Limb (tissue), 2 donors: ENCODE measurements around the gene UBE4A.

Experiments used
- DNase-seq, 2 donors: peaks; one replicate each; pipeline ENCODE4 v3.0.0-alpha.2; 2016; ENCODE audit errors: extremely low spot score in 2 of 2

Gene UBE4A

DNA sequence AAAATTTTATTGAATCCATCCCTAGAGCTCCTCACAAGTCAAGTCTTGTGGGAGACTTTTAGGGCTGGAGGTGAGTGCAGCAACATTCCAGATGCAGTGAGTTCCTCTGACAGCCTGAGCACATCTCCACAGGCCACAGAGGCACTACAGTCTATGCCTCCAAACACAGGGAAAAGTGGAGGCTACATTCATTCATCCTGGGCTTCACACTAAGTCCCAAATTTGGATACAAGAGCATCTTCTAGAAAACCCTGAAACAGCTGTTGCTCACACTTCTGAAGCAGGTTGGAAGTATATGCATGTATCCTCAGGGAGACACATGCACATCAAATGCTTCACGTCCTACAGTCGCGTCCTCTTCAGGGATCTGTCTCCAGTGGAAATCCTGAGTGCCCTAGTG, 18.1 kb upstream of the UBE4A start:
- DNase-seq, result no peak

- DNase-seq, result no peak
These were observed 17.4 kb upstream of the UBE4A start for GRCh38 chr11:118341815-118342489.

- DNase-seq, result no peak
These were observed 16.8 kb upstream of the UBE4A start, which contains the start of gene CD3D for GRCh38 chr11:118342503-118343161. Gene CD3D (minus strand): TSS chr11:118342705. CDS start chr11:118342607, 98 bp downstream.

DNA sequence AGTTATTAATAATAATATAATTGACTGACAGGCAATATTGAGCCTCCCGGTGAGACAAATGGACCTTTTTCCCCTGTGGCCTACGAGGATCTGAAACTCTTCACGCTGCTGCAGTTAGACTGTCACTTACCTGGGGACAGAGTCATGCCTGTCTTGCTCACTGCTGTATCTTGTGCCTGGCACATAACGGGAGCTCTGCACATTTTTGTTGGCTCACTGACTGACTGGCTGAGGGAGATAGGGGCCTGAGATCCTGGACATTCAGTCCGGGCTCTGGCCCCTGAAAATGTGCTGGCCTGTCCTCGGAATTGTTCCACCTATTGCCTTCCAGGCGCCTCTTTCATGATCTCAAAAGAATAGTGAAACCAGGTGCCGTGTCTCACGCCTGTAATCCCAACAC, 16.2 kb upstream of the UBE4A start:
- DNase-seq, result no peak

- no peak for DNase-seq
These were observed 15.4 kb upstream of the UBE4A start, which contains the start of gene CD3G for GRCh38 chr11:118343981-118344515. Gene CD3G (plus strand): TSS chr11:118344344. CDS start chr11:118344424, 80 bp downstream.

GRCh38 chr11:118349475-118349874, 9.9 kb upstream of the UBE4A start:
- DNase-seq, result no peak

GRCh38 chr11:118353084-118353710, 6.2 kb upstream of the UBE4A start:
- peak in 1 of 2 donors; percentile 5 for DNase-seq

- DNase-seq, result no peak
These were observed 1.3 kb upstream of the UBE4A start for GRCh38 chr11:118358071-118358470.

DNA sequence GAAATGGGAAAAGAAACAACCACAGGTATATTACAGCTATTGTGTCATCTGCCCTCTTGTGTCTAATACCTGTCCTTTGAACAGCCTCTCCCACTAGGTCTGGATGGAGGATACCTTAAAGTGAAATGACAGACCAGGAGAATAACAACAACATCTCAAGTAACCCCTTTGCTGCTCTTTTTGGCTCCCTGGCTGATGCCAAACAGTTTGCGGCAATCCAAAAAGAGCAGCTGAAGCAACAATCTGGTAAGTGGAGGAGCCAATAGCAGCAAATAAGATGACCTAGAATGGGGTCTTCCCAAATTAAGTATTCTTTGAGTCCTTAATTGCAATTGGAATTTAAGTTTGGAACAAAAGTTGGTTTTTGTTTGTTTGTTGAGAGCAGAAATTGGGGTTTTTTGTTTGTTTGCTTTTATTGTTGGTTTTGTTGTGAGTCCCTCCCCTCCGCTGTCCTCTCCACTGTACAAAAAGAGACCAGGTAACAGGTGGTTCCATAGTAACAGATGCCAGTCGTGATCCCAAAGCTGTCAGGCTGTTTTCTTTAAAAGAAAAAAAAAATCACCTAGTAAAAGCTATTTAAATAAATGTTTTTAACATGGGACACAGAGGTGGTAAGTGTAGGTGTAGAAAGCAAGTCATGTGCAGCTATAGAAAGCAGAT, 5.7 kb downstream of the UBE4A start:
- no peak for DNase-seq

GRCh38 chr11:118366287-118366686, 6.9 kb downstream of the UBE4A start:
- no peak for DNase-seq

GRCh38 chr11:118370774-118371173, 11.4 kb downstream of the UBE4A start:
- no peak for DNase-seq

- no peak for DNase-seq
These were observed 13.9 kb downstream of the UBE4A start for GRCh38 chr11:118373263-118373662.

DNA sequence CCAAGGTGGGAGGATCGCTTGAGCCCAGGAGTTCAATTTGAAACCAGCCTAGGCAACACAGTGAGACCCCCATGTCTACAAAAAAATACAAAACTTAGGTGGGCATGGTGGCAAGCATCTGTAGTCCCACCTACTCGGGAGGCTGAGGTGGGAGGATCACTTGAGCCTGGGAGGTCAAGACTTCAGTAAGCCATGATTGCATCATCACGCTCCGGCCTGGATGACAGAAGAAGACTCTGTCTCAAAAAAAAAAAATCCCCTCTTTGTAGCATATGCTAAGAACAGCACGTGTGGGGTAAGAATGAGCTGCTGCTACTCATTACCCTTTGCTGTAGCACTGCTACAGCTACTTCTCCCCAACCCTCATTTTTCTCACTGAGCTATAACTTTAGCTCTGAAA, 14.5 kb downstream of the UBE4A start:
- no peak for DNase-seq

- DNase-seq, result no peak
These were observed 15.3 kb downstream of the UBE4A start for GRCh38 chr11:118374729-118375128.

DNA sequence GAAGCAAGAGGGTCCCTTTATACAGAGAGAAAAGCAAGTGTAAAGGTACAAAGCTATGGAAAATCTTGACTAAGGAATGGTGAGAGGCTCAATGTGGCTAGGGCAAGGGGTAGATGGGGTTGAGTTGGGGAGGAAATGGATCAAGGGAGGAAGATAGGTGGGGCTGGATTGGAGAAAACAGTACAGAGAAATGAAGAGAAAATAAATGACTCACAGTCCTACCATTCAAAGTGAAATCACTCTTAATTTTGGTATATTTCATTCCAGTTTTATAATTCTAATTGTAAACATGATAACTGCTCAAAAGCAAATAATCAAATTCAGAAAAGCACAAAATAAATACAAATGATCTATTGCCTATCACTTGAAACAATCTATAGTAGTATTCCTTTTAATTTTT, 16.6 kb downstream of the UBE4A start:
- no peak for DNase-seq

DNA sequence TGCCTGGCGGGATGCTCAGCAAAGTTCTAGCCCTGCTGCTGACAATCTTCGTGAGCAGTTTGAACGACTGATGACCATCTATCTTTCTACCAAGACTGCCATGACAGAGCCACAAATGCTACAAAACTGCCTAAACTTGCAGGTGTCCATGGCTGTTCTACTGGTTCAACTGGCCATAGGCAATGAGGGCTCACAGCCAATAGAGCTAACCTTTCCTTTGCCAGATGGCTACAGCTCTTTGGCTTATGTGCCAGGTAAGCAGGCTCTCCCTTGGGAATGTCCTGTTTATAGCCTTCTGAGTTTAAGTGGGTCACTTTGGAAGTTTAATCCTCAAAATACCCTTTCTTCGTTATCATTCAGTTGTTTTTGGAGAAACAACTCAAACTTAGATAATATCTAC, 20.1 kb downstream of the UBE4A start:
- DNase-seq, result no peak

- no peak for DNase-seq
These were observed 21.2 kb downstream of the UBE4A start for GRCh38 chr11:118380571-118380970.

DNA sequence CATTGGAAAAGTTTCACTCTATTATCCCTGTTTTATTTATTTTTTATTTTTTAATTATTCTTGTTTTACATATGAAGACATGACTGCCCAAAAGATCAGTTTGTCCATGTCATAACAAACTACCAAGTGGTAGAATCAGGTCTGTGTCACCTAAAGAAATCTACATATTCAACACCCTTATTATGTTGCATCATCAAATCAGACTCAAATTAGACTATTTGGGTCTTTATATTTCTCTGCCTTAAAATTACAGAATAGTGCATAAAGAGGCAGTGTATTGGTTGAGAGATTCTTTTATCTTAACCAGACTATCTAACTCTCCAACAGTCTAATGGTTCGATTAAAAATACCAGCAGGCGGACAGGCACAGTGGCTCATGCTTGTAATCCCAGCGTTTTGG, 23.6 kb downstream of the UBE4A start:
- DNase-seq, result no peak

DNA sequence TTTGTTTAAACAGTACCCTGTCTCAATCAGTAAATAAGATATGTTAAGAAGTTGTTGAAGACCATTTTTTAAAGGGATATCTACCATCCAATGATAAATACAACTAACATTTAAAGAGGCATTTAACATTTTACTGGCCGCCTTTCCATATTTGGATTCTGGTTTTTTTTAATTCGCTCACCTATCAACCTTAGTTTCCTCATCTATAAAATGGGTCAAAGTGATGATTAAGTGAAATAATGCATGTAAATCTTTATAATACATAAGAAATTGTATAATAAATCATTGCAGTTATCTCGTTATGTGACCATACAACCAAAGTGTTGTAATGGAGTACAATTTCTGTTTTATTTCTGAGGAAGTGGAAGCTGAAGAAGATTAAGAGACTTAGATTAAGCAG, 24.3 kb downstream of the UBE4A start:
- DNase-seq, result no peak

GRCh38 chr11:118396097-118396501, 36.7 kb downstream of the UBE4A start:
- DNase-seq, result no peak

GRCh38 chr11:118397448-118397847, 38.0 kb downstream of the UBE4A start:
- no peak for DNase-seq
